AG08396 (cell line): ENCODE measurements around the gene FABP2.
"Not testable (repeated sequence)": the region's sequence is repeated elsewhere in the genome, so short reads cannot be mapped to it uniquely, and the experiment has no call there.

Experiments used
- DNase-seq: peaks from one replicate; pipeline ENCODE4 v3.0.0; 2012; ENCODE audit warnings: low spot score, mixed read lengths

The FABP2 gene

DNA sequence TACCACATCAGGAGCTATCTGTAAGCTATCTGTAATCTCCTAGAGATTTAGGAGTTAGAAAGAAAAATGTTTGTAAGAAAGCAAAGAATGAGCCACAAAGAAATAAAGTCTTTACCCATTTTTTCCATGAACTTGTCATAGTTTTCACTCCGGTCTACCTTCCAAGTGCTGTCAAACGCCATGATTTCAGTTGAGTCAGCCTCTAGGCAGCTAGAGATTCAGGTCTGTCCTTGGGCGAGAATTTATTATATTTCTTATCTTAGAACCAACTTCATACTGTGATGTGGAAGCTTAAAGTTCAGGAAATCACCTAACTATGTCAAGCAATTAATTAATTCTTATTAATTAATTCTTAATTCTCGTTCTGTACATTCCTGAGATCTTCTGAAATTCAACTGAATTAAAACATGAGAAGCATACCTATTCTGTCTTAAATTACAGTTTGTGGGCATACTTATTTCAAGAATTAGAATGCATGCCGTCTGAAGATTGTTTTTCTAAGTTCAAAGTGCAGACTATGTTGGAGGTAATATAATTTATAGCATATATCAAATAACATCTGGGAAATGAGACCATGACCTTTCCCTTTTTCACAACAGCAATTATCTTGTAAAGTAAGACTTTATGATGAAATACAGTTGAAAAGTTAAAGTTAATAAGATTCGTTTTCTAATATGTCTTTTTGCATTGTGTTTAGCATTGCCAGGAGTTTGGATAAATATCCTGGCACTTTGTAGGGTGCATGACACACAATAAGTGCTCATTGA, at the start of gene FABP2:
TSS of gene FABP2 (minus strand) at position 218 of the 767 bp plus-strand sequence. CDS start at position 182, 36 bp downstream.
- DNase-seq = no peak

DNA sequence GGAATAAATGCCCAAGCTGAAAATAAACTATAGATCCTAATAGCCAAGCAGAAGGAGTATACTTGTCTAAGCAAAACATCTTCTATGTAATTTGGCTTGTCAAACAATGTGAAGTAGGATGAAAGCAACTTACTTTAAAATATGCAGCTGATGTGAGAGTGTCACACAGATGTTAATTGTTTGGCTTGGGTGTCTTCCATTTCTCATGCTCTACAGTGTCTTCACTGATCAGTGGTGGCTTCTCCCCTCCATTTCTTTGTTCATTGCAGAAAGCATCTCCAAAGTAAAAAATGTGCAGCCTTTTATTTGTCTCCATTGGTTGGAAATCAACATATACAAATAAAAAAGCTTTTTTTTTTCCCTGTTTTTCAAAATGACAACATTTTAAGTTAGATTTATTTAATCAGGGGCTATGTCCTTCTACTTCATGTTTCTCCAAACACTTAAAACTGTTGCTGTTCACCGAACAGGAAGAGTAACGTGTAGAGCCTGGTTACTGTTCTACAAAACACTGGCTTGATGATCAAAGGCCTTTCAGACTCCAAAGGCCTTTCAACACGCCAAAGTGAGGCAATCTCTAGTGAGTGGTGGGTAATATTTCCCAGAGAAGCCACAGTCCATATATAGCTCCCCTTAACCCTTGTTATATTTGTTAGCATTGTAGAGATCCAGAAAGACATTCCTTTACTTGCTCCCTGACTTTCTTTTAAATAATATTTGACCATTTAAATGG, 49.2 kb upstream of the FABP2 start:
- not testable (repeated sequence) for DNase-seq

DNA sequence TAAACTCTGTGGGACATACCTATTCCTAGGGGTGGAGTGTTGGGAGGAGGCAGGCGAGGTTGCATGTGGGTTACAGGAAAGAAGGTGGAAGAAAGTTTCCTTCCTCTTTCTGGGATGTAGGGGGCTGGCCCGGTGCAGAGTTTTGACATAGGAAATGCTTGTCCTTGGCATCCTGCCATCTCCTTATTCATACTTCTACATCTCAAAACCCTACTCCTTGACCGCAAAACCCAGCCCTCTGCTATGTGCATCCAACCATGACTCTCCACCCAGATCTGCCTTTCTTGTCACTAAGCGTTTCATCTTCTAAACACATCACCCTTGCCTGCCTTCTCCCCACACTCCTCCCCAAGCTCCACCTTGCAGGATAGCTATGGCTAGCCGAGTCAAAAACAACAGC, 48.5 kb upstream of the FABP2 start:
- DNase-seq = not testable (repeated sequence)

DNA sequence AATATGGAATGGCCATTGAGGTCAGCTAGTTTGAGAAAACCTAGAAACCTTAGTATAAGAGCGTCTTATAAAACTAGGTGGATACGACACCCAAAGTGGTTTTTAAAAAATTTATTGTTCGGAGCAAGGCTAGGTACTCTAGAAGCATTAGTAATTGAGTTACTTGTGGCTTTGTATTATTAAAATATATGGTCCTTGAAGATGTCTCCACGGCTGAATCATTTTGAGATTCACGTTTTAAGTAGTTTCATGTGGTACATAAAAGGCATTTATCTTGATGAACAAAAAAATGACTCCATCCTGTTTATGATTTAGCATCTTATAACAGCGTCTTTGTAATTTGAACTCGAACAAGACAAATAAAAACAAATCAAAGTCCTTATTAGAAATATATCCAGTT, 44.9 kb upstream of the FABP2 start:
- not testable (repeated sequence) for DNase-seq

DNA sequence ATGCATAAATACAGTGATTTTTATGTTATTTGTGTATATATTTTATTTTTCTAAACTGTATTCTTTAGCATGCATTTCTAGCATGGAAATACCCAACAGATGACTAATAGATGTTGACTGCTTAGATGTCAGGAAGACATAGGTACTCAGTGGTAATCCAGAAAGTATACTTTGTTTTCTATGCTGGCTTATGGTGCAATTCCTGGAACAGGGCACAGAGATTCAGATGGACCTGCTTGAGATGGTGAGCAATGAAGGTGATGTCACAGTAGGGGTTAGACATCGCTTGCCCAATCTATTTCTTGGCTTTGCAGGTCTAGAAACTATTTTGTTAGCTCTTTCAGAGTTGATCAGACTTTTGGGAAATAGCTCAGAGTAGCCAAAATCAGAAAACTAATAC, 42.3 kb upstream of the FABP2 start:
- not testable (repeated sequence) for DNase-seq

DNA sequence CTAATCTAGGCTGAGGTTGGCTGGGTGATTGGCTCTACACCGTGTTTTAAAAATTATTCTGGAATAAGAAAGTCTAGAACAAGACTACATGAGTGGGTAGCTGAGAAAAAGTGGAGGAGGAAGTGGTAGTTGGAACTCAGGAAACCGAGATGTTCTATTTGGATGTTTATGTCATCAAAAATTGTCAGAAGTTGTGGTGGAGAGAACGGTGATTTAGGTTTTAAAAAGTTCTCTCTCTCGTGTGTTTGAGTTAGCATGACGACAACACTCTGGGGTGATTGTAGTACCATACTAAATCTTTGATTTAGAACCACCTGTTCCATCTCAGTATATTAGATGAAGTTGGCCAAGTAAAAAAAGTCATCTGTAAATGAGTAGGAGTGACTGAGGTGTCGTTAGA, 41.4 kb upstream of the FABP2 start:
- not testable (repeated sequence) for DNase-seq

DNA sequence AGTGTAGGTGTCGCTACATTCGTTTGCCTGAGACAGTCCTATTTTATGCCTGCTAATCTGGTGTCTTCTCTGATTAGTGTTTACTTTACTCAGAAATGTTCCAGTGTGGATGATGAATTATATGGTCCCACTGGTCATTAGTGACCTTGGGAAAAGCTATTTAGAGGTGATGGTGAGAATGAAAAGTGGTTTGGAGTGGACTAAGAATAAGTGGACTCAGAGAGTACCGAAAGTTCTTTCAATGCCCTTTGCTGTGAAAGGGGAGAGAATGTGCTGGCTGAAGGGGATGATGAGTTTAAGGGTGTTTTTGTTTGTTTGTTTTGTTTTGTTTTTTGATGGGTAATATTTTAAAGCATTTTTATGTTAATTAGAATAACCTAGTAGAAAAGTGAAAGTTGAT, 40.5 kb upstream of the FABP2 start:
- not testable (repeated sequence) for DNase-seq

DNA sequence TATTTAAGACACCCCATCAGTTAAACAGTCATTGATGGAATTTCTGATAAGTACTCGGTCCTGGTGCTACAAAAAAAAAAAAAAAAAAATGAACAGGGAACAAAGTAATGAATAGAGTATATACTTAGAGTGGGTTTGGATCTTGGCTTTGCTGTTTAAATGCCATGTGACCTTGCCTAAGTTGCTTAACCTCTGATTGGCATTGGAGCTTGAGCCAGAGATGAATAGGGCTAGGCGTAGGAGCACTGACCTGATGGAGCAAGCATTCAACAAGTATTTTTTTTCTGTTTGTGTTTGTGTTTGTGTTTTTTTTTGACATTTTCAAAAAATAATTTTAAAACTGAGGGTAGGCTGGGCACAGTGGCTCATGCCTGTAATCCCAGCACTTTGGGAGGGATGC, 37.9 kb upstream of the FABP2 start:
- DNase-seq = not testable (repeated sequence)

DNA sequence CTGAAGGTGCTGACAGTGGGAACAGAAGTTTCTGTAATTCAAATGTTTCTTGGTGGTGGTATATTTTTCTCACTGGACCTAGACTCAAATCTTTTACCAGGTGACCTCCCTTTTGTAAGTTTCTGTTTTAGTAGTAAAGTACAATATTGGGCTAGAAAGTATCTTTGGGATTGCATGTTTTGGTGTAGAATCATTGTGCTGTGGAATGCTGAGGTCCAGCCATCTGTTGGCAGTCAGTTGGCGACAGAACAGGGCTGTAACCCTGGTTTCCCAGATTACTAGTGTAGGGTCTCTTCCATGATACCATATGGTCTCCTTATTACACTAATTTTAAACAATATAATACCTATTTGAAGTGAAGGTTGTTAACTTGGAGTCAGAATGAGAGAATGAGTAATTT, 34.9 kb upstream of the FABP2 start:
- DNase-seq = peak; percentile 1

DNA sequence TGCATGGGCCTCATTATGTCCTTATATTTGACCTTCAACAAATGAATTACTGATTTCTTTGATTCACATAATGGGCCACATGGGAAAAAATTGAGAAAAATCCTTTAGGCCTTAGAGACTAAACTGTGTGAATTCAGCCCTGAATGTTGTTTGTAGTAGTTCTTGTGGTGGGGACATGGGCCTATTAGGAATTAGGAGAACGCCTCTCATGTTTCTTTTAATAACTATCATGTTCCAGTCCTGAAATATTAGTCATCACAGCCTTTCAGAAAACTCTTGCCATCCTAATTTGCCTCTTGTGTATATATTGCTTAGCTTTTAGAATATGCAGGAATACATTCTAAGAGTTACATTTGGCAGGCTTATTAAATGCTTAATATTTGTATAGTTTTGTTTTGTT, 34.1 kb upstream of the FABP2 start:
- DNase-seq = not testable (repeated sequence)

DNA sequence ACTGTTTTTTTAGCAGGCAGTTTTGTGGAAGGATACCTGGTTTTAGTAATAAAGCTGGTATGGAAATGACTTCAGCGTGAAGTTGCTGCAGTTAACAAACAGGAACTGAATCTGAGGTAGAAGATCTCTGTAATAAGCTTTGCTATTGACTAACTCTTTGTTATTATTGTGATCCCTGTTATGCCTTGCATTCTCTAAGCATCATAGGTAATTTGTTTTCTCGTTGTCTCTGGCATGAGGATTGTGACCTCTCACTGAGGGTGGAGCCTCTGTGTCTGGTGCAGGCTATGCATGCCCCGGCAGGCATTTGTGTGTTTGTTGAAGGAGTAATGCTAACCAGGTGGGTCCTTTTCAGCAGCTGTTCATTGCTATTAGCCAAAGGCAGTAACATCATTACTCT, 31.4 kb upstream of the FABP2 start:
- not testable (repeated sequence) for DNase-seq

DNA sequence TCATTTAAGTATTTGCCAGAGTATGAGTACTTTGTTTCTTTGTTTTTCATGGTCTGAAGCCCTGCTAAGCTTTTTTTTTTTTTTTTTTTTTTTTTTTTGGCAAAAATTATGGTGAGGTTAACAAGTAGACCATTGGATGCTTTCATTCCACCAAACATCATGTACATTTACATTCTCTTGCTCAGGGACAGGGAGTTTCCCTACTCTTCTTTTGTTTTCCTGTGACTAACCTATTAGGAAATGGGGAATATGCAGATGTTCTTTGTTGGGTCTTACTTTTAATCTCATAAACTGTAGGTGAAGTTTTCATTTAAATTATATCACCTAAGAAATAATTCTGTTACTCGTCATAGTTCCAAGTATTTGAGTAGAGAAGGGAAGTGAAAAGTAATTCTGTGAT, 26.2 kb upstream of the FABP2 start:
- DNase-seq = not testable (repeated sequence)

DNA sequence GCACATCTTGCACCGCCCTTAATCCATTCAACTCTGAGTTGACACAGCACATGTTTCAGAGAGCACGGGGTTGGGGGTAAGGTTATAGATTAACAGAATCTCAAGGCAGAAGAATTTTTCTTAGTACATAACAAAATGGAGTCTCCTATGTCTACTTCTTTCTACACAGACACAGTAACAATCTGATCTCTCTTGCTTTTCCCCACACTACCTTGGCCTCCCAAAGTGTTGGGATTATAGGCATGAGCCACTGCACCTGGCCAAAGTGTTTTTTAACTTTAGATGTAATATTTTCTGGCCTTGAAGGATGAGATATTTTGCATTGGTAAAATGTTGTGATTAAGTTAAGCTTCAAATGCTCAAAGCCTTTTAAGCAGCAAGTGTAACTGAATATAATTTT, 21.4 kb upstream of the FABP2 start:
- DNase-seq = not testable (repeated sequence)

DNA sequence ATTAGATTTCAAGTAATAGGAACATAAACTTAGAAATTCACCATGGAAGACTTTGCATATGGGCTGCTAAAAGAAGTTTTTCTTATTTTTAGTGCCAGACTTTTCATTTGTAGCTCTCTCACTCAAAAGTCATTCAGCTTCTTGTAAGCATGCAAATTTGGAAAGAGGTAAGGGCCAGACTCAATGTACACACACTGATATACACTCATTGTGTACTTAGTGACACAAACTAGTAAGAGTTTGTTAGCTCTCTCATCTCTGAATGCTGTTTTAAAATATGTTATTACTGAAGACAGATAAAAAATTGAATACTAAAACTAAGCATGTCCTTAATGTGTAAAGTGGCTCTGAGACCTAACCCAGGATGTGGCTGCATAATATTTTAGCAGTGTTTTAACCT, 18.0 kb upstream of the FABP2 start:
- DNase-seq = not testable (repeated sequence)

DNA sequence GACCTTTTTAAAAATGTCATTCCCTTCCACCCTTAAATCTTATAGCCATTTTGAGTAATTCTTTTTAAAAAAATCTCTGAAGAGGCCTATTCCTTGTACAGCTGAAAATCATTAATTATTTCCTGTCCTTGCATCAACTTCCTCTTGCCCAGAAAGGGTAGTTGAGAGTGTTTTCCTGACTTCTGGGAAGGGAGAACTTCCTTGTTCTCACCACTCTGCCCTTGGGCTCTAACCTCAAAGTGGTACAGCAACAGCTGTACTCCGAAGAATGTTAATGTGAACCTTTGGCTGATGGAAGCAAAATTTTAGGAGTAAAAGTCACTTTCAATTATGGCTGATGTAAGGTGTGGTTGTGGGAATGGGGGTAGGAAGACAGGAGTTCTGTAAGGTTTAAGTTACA, 15.1 kb upstream of the FABP2 start:
- DNase-seq = no peak

DNA sequence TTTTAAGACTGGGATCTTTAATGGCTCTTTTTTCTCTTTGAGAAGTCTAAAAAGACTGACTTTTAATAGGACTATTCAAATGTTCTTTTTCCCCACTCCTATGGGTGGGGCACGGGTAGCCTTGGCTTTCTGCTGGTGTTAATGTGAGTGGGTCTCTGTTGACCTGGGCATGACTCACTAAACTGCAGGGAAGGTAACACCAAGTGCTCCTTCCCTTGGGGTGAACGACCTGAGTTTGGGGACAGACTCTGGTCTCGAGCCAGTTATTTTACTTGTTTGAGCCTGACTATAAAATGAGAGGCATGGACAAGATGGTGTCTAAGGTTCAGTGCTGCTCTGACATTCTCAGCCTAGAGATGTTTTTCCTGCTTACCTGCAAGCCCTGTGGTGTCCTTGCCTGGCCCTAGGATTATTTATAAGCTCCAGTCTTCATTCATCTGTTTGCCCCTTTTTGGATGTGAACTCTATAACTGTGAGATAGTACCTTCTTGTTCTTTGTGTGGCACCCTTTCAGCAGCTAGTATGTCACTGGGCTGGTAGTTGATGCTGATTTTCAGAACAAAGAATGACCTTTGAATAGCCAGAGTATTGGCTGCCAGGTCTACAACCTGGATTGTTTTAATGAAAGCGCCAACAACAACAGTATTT, 14.5 kb upstream of the FABP2 start:
- not testable (repeated sequence) for DNase-seq

DNA sequence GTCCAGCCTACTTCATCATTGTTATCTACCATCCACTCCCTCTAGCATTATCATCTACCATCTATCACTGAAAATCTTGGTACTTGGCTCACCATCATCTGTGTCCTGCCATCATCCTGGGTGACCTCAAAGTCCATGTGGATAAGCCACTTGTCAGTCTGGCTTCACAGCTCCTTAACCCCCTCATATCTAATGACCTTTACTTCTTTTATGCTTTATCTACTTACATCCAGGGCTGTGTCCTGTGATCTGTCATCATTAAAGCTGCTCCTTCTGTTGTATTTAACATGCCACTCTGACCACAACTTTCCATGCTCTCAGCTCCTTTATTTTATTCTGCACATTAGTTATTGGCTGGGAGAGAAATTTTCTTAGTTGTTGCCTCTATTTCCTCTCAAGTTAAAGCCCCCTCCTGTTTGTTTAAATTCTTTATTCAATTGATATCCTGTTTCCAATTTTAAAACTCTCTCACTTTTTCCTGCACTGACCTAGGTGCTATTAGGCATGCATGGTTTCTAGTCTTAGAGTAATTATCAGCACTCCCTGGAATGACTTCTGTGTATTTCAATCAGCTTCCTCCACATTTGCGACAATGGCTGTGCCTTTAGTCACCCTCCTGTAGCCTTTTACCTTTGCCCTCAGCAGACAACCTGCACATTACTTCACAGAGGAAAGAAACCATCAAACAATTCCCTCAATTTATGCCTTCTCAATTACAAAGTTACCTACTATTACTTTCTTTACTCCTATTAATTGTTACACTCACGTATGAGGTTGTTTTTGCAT, 8.1 kb upstream of the FABP2 start:
- no peak for DNase-seq

DNA sequence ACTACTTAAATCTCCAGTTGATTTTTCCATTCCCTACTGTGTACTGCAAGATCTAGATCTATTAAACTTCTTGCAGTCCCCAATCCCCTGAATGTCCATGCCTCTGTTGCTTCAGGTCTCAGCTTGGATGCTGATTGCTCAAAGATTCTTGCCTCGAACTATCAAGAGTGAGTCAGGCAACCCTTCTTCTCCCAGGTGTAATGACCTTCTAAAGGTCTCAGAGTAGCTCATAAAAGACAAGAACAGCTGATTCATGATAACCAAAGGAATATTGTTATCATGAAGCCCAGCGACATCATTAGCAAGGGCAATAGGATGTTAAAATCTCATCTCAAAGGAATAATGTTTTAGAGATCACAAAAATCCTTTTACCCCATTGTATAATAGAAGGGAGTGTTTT, 6.8 kb upstream of the FABP2 start:
- DNase-seq = no peak

DNA sequence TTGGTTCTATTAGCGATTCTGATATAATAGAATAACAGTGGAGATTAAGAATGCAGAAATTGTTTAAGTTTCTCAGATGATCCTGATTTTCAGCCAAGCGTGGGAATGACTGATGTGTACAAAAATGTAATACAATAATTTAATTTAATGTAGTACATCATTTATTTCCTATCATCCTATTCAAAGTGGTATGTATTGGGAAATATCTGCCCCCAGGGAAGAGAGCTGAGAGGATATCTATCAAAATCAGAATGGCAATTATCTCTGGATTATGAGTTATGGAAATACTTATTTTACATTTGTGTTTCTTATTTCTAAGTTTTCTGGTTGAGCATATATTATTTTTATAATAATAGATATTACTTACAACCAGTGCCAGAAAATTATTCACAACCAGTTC, 3.9 kb downstream of the FABP2 start:
- DNase-seq = no peak

DNA sequence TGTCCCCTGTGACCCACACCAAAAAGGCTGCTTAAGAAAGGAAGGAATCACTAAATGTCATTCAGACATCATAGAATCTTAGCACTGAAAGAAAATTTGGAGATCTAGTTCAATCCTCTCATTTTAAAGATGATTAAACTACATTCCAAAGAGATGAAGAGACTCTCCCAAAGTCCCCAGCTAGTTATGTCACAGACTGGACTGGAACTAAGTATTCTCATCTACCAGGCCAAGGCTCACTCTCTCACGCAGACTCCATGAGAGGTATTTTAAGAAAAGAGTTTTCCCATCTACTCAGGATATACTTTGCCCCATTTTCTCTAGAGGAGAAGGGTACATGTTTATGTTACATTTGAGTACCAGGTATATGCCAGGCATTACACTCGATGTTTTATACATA, 6.9 kb downstream of the FABP2 start:
- DNase-seq = no peak

DNA sequence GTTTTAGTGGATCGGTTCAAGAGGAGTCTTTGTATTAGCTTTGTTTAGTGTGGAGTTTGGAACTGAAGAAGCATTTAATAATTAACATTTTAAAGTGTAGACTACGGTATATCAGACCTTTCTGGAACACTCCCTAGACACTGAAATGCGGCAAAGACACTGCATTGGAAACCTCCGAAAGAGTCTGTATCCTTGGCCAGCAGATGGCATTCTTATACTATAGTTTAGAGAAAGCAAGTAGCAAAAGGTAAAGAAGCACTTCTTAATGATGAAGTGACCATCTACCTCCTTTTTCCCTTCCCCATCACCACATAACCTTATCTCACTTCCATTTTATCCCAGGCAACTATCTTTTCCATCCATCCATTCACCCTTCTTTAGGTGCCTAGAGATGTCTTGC, 7.6 kb downstream of the FABP2 start:
- DNase-seq = peak; percentile 22

DNA sequence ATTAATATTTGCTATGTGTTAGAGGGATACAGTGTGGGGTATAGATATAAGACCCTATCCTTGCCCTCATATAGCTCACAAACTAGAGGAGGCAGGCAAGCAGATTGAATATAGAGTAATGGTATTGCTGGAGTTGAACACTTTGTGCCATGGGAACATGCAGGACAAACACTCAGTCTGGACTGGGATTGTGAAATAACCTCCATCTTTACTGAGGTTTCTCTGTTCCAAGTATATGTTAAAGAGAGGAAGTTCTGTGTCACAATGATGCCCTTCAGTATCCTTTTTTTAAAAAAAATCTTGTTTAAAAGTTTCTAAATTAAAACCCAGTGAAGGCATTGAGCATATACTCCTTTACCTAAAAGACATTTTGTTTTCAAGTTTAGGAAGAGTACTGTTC, 8.7 kb downstream of the FABP2 start:
- no peak for DNase-seq
